Amniotic epithelial cell (primary cell): ENCODE results near the gene ZNF618.

Experiments used
- DNase-seq: peaks from one replicate; pipeline ENCODE4 v3.0.0-alpha.2; 2010; ENCODE audit warnings: low read depth

Gene ZNF618

DNA sequence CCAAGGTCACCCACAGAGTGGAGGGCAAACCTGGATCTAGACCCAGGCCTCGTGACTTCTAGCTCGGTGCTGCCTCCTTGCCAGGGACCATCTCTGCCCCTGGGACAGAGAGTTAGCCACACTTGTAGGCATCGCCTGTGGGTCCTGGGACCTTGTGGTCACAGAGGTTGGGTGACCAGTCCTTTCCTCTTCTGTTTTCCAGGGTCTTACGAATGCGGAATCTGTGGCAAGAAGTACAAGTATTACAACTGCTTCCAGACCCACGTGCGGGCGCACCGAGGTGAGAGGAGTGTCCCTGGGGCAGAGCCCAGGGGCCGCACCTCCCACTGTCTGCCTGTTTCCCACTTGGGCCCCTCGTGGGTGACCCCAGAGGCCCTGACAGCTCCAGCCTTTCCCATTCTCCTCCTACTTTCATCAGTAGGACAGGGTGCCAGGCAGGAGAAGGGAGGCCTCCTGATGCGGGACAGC lies 125.7 kb downstream of the ZNF618 start:
- DNase-seq, result no peak

- DNase-seq, result no peak
Measured at GRCh38 chr9:114002271-114002985, 126.3 kb downstream of the ZNF618 start.

- no peak for DNase-seq
Measured at GRCh38 chr9:114002986-114003350, 126.9 kb downstream of the ZNF618 start.

DNA sequence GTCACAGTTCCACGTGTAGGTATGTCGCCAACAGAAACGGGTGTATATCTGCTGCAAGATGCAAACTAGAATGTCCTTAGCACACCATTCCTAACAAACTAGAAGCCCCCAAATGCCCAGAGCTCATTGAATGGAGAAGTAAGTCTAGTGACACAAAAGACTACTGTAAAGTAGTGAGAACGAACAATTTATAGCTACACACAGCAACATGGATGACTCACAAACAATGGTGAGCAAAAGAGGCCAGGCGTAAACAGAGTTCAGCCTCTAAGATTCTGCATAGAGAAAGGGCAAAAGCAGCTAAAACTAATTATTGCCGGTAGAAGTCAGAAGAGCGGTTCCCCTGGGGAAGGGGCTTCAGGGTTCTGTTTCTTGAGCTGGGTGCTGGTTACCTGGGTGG lies 127.2 kb downstream of the ZNF618 start:
- peak; percentile 19 for DNase-seq

GRCh38 chr9:114003758-114004157 lies 127.6 kb downstream of the ZNF618 start:
- no peak for DNase-seq

GRCh38 chr9:114004221-114004716 lies 128.2 kb downstream of the ZNF618 start:
- no peak for DNase-seq

DNA sequence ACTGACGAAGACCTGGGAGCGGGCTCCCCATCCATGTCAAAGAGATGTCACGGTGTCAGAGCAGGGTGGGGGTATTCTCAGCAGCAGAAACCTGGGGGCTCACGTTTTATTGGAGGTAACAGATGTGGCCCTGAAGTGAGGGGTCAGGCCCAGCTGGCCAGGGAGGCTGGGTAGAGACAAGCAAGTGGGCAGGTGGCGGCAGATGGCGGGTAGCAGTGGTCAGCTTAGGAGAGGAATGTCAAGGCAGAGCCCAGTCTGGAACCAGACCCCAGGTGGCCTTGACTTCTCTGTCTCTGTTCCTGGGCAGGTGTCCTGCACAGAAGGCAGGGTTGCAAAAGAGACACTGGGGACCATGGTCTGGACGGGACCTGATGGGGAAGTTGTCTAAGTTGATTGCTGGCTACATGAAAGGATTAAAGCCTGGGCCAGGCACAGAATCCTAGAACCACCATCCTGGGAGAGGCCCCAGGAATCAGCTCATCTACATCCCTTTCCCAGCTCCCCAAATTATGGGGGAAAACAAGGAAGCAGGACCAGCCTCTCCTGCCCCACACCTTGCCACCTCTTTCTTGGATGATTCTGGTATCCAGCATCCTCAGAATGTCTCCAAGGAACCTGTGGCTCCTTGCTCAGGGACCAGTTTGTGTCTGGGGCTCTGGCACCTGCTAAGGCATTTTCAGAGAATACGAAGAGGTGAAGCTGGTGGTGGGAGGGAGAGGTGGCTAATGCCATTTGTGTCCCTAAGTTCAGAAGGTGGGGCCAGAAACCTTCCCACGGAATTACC lies 129.5 kb downstream of the ZNF618 start:
- DNase-seq, result no peak

DNA sequence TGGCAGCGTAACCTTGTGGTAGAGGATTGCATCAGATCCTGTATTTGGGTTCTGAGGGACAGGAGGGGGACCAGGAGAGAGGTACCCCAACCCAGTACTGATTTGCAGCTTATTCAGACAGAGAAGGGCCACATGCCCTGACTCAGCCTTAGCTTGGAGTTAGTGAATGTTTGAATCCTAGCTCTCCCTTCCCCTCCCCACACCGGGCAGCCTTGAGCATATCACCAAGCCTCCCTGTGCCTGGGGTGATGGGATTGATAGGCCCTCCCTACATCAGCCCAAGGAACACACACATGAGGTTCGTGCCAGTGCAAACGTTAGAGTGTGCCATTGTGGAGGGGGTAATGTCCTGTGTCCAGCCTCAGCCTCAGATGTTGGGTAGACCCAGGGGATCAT lies 130.0 kb downstream of the ZNF618 start:
- no peak for DNase-seq

DNA sequence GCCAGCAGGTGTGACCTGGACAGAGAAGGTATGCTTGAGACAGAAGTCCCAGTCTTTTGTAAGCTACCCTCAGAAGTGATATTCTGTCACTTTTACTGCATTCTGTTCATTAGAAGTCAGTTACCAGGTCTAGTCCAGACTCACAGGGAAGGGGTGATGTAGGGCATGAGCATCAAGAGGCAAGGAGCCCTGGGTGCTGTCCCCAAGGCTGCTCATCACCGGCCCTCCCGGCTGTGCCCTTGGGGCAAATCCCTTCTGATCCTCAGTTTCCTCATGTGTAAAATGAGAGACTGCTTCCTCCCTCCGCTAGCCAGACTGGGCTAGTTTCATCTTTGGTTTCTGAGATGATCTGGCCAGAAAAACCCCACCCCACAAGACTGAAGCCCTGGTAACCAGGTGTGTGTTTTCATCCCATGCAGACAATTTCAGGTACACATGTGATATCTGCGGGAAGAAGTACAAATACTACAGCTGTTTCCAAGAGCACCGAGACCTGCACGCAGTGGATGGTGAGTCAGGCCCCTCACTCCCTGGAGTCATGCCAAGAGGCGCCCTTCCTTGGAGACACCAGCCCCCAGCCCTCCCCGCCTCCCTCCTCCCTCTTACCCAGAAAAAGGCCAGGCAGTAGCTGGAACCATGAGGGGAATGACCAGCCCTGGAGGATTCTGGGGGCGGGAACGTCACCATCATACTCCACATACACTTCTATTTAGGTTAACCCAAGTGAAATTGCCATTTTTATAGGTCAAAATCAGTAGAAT lies 131.0 kb downstream of the ZNF618 start:
- no peak for DNase-seq

- DNase-seq, result no peak
Measured at GRCh38 chr9:114007991-114008666, 132.0 kb downstream of the ZNF618 start.

DNA sequence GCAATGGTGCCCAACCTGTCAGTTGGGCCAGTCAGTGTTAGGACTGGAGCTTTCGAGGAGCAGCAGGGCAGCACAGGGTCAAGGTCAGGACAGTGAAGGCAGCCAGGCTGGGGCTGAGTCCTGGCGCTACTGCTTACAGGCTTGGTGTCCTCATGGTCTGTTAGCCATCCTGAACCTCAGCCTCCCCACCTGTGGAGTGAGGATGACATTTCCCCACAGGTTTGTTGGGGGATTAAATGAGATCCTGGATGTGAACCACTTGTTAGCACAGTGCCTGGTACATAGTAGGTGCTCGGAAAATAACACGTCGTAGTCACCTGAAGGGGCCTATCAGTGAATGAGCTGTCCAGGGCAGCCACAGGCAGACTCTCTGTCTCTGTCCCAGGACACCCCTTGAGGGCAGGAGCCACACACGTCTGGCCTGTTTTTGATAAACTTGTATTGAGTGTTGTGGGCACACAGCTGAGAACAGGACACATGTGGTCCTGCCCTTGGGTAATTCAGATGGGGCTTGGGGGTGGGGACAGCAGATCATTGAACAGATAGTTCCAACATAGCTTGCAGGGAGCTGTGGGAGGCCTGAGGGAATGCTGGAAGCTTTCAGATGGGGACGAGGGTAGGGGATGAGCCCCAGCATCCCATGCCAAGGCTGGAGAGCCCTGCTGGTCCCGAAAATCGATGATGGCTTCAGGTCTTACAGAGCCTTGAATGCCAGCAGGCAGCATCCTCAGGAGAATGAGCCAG lies 132.7 kb downstream of the ZNF618 start:
- DNase-seq, result no peak

GRCh38 chr9:114011313-114011712 lies 135.2 kb downstream of the ZNF618 start:
- DNase-seq, result no peak

DNA sequence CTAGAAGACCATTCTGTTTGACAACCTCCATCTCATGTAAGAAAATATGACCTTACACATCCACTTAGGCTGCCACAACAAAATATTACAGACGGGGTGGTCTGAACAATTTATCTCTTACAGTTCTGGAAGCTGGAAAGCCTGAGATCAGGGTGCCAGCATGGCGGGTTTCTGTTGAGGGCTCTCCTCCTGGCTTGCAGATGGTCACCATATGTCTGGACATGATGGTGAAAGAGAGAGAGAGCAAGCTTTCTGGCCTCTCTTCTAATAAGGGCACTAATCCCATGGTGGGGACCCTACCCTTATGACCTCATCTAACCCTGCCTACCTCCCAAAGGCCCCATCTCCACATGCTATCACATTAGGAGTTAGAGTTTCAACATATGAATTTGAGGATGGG lies 136.0 kb downstream of the ZNF618 start:
- no peak for DNase-seq

- no peak for DNase-seq
Measured at GRCh38 chr9:114014044-114014443, 137.9 kb downstream of the ZNF618 start.

GRCh38 chr9:114015607-114016006 lies 139.5 kb downstream of the ZNF618 start:
- no peak for DNase-seq

DNA sequence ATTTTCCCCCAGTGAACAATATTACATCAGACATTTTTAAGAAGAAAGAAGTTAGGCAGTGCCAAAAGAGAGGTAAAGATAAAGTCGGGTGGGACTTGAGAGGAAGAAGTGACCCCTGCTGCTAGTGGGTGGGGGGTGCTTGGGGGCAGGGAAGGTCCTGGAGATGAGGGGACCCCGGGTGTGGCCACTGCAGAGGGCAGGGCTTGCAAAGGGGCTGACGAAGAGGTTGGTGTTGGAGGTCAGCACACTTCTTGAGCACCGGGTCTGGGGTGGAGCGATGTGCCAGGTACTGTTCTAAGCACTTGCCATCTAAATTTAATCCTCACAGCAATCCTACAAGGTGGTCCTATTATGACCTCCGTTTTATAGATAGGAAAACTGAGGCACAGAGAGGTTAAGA lies 140.0 kb downstream of the ZNF618 start:
- DNase-seq, result no peak

GRCh38 chr9:114016629-114017423 lies 140.7 kb downstream of the ZNF618 start:
- DNase-seq, result no peak

DNA sequence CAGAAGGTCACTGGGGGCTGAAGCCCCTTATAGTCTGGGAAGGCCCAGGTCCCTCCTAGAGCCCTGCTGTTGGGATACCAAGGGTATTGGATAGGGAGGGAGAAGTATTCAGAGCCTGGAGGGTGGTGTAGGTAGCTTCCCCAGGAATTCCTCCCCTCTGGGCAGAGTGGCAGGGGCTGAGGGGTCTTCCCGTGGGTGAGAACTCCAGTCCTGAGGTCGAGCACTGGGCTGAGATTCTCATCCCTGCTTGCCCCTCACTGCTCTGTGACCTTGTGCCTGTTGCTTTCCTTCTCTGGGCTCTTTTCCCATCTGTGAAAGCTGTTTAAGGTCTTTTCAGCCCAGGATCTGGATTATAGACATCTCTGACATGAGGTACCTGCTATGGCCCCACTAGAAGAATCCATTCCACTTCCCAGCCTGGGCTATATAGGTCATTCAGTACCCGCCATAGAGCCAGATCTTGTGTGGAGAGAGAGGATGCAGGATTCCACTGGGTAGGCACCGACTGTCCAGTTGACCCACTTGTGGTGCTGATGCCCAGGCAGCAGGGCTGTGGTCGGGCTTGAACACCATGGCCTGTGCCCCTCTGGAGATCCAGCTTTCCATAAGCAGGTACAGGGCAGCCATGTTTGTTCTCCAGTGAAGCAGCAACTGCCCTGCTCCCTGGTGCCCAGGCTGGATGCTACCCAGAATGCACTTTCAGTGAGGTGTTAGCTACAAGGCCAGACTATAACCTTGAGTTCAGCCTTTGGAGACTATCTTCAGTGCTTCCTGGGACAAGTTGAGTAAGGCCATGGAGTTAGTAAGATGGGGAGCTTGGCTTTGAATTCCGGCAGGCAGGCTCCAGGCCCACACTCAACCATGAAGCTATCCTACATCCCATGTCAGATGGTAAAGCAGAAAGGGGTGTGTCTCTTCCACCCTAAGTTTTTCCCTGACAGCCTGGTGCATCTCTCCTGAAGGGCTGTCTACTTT lies 141.9 kb downstream of the ZNF618 start:
- no peak for DNase-seq

- DNase-seq, result no peak
Measured at GRCh38 chr9:114021578-114021977, 145.5 kb downstream of the ZNF618 start.
